ENCODE data around the gene DCAF11. TPM values are rescaled to one million over a fixed set of nuclear protein-coding genes. Genes with fewer than 3 reads are reported as not detected.

The DCAF11 gene
- total and polyA plus RNA-seq, 2 of the 8 experiments (the other 6 are each of a cell fraction or from before 2014, with no cell fraction given) = 60.4 to 63.6 TPM

DNA sequence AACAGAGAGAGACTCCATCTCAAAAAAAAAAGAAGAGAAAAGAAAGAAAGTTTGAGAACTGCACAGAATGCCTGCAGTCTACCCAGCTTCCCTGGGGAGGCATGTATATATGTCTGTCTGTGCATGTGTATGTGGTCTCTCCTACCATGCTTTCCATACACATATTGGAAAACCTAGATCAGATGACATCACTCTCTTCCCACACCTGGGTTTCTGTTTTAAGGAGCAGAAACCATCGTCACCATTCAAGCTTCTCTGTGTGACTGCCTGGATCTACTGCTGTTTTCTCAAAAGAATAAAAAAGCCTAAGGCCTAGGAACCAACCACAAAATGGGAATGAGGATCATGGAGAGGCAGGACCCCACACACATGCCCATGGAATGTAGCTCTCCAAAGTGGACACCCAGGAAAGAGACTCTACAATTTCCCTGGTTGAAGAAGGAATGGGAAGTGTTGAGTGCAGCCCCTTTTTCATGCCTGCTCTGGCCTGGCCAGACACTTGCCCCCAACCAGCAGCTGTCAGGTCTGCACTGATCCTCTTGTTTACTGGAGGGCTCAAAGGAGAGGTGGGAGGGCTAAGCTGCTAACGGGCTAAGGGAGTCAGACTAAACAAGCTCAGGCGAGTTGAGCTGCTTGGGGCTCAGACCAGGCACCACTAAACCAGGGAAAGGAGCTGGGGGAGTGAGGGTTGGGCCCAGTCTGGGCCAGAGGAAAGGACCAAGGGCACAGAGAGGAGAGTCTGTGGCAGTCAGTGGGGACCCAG is 28.2 kb upstream of the DCAF11 start (continued):
- TF ChIP-seq E2F6 (IDR thresholded peaks at IDR 0.05) = no peak
- no peak for TF ChIP-seq RNF2 (IDR thresholded peaks at IDR 0.05; ENCODE audit: borderline replicate concordance, low read depth, low read length, missing control alignments, poor library complexity, severe bottlenecking)
- TF ChIP-seq TAF7 (optimal IDR thresholded peaks at IDR 0.05; ENCODE audit: borderline replicate concordance, low read depth, low read length) = no peak
- TF ChIP-seq EP300 (IDR thresholded peaks at IDR 0.05; ENCODE audit: borderline replicate concordance in 1 of 2, low read depth in 2 of 2, low read length in 2 of 2) = no peak
- no peak for TF ChIP-seq RXRA (IDR thresholded peaks at IDR 0.05; ENCODE audit: insufficient read depth, low read depth, low read length)
- TF ChIP-seq, protein P1, sequence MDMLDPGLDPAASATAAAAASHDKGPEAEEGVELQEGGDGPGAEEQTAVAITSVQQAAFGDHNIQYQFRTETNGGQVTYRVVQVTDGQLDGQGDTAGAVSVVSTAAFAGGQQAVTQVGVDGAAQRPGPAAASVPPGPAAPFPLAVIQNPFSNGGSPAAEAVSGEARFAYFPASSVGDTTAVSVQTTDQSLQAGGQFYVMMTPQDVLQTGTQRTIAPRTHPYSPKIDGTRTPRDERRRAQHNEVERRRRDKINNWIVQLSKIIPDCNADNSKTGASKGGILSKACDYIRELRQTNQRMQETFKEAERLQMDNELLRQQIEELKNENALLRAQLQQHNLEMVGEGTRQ (IDR thresholded peaks at IDR 0.05; ENCODE audit: low read length) = no peak
- TF ChIP-seq CBX8 (IDR thresholded peaks at IDR 0.05; ENCODE audit: borderline replicate concordance, low read depth, low read length) = no peak
- no peak for TF ChIP-seq RBBP5 (IDR thresholded peaks at IDR 0.05; ENCODE audit: borderline replicate concordance, low read depth, low read length)

Measured in H1 (cell line).